ENCODE measurements around the gene CHMP4B.

DNA sequence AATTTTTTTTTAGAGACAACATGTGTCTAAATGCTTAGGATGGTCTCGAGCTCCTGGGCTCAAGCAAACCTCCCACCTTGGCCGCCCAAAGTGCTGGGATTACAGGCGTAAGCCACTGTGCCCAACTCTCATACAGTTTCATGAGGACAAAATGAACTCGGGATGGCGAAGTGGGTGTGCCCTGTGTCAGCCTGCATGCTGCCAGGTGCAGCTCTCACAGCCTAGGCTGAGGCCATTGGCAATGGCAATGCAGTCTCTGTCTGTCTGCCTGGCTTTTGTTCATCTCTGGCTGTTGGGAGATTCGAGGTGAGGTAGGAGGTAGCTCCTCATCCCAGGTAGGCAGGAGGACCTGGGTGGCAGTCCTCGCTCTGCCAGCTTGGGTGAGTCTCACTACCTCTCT lies 88.0 kb downstream of the CHMP4B start:
- no peak for TF ChIP-seq EZH2 (IDR thresholded peaks at IDR 0.05; ENCODE audit: borderline replicate concordance, low read depth, low read length, poor library complexity, severe bottlenecking)
- TF ChIP-seq, protein P1, sequence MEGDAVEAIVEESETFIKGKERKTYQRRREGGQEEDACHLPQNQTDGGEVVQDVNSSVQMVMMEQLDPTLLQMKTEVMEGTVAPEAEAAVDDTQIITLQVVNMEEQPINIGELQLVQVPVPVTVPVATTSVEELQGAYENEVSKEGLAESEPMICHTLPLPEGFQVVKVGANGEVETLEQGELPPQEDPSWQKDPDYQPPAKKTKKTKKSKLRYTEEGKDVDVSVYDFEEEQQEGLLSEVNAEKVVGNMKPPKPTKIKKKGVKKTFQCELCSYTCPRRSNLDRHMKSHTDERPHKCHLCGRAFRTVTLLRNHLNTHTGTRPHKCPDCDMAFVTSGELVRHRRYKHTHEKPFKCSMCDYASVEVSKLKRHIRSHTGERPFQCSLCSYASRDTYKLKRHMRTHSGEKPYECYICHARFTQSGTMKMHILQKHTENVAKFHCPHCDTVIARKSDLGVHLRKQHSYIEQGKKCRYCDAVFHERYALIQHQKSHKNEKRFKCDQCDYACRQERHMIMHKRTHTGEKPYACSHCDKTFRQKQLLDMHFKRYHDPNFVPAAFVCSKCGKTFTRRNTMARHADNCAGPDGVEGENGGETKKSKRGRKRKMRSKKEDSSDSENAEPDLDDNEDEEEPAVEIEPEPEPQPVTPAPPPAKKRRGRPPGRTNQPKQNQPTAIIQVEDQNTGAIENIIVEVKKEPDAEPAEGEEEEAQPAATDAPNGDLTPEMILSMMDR (conservative IDR thresholded peaks at IDR 0.05; ENCODE audit: low read depth, low read length) = no peak
